ENCODE results near the gene IRF2.

DNA sequence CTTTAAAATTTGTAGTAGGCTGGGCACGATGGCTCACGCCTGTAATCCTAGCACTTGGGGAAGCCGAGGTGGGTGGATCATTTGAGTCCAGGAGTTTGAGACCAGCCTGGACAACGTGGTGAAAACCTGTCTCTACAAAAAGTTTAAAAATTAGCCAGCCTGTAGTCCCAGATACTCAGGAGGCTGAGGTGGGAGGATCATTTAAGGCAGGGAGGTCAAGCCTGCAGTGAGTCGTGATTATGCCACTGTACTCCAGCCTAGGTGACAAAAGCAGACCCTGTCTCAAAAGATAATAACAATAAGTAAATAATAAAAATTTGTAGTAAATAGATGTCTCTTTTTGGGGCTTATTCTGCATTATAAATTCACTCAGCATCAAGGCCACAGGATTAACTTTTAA, 118.5 kb downstream of the IRF2 start:
- TF ChIP-seq, protein P1, sequence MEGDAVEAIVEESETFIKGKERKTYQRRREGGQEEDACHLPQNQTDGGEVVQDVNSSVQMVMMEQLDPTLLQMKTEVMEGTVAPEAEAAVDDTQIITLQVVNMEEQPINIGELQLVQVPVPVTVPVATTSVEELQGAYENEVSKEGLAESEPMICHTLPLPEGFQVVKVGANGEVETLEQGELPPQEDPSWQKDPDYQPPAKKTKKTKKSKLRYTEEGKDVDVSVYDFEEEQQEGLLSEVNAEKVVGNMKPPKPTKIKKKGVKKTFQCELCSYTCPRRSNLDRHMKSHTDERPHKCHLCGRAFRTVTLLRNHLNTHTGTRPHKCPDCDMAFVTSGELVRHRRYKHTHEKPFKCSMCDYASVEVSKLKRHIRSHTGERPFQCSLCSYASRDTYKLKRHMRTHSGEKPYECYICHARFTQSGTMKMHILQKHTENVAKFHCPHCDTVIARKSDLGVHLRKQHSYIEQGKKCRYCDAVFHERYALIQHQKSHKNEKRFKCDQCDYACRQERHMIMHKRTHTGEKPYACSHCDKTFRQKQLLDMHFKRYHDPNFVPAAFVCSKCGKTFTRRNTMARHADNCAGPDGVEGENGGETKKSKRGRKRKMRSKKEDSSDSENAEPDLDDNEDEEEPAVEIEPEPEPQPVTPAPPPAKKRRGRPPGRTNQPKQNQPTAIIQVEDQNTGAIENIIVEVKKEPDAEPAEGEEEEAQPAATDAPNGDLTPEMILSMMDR (IDR thresholded peaks at IDR 0.05; ENCODE audit: low read depth, low read length), result no peak
- no peak for TF ChIP-seq POLR2A (IDR thresholded peaks at IDR 0.05; ENCODE audit: extremely low read depth, insufficient read length)
